22Rv1 (cell line): ENCODE measurements around the gene CCDC102B.

Source experiments
- ZFX ChIP-seq: fragments of 450-650 bp; IDR thresholded peaks from 2 replicates; pipeline ENCODE4 v1.6.1; 2017; ENCODE audit warnings: antibody characterized with exemption, borderline replicate concordance
- TF ChIP-seq, protein P1 (sequence below): fragments of 450-650 bp; IDR thresholded peaks from 2 replicates; pipeline ENCODE4 v1.5.1; 2017; ENCODE audit warnings: mild to moderate bottlenecking

DNA sequence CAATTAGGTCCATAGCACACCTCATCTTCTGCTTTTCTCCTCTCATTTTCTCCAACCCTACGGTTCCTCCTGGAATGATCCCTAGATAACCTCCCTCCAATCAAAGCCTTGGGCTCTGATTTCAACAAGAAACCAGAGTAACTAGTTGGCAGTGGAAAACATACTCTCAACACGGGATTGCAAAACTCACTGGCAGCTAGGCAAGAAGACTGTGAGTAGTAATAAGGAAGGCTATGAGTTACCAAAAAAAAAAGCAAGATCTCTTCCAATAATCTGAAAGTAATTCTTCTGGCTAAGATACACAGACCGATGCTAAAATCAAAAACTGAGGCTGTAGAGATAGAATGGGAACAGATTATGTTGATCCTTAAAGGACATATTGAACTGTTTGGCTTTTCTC lies 28.4 kb upstream of the CCDC102B start:
- TF ChIP-seq, protein P1, sequence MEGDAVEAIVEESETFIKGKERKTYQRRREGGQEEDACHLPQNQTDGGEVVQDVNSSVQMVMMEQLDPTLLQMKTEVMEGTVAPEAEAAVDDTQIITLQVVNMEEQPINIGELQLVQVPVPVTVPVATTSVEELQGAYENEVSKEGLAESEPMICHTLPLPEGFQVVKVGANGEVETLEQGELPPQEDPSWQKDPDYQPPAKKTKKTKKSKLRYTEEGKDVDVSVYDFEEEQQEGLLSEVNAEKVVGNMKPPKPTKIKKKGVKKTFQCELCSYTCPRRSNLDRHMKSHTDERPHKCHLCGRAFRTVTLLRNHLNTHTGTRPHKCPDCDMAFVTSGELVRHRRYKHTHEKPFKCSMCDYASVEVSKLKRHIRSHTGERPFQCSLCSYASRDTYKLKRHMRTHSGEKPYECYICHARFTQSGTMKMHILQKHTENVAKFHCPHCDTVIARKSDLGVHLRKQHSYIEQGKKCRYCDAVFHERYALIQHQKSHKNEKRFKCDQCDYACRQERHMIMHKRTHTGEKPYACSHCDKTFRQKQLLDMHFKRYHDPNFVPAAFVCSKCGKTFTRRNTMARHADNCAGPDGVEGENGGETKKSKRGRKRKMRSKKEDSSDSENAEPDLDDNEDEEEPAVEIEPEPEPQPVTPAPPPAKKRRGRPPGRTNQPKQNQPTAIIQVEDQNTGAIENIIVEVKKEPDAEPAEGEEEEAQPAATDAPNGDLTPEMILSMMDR: no peak
- TF ChIP-seq ZFX: no peak
